Spleen (tissue), 7 donors: ENCODE data around the gene TRAF7.

Experiments used
- CTCF ChIP-seq, 11 experiments: fragments of 200-600 bp in 7 of 11; fragments of 450-650 bp in 4 of 11; sonication (generic) in 4 of 11; IDR thresholded peaks in 8 of 11; conservative IDR thresholded peaks in 3 of 11; 1 replicate in 7 of 11; 2 replicates in 4 of 11; pipeline versions ENCODE4 v1.4.0 to v1.8.0; 2016 to 2021; ENCODE audit warnings: antibody characterized with exemption in 11 of 11, inconsistent platforms in 4 of 11, mild to moderate bottlenecking in 1 of 11
- POLR2A ChIP-seq, 3 donors: fragments of 450-650 bp; IDR thresholded peaks; one replicate each; pipeline ENCODE4 v1.5.1; 2017; ENCODE audit warnings: antibody characterized with exemption in 3 of 3, mild to moderate bottlenecking in 1 of 3
- donor health status: DM: no; HTN: no; CAD: no; lungs with moderate emphysema.
- donor health status: DM: no; HTN: no; CAD: no.
- donor health status: DM: no; HTN: no; CAD: no.

- no peak for TF ChIP-seq CTCF (IDR thresholded peaks at IDR 0.05 in 8 of 11, conservative IDR thresholded peaks at IDR 0.05 in 3 of 11)
- no peak for TF ChIP-seq POLR2A (IDR thresholded peaks at IDR 0.05)
Observed at GRCh38 chr16:2159175-2159838, 3.7 kb downstream of the TRAF7 start.
